Heart right ventricle (tissue), 16 donors: ENCODE results near the gene CCL25. TPM values are rescaled to one million over a fixed set of nuclear protein-coding genes. Genes with fewer than 3 reads are reported as not detected.
A peak's percentile ranks its signal among the peaks of the same experiment; 100 is the strongest.

Experiments
- ATAC-seq, 8 donors: fragments of 200-7000 bp; cut with Tn5 transposase; one replicate each; pipeline ENCODE4 v1.9.1; 2020; ENCODE audit warnings: mild to moderate bottlenecking in 8 of 8, moderate library complexity in 8 of 8, moderate number of reproducible peaks in 1 of 8
- DNase-seq, 2 donors: peaks; one replicate each; pipeline ENCODE4 v3.0.0-alpha.2; 2020
- H3K27ac ChIP-seq, 10 donors: fragments of 200-600 bp; sonication (generic) in 2 of 10; one replicate each; pipeline versions ENCODE4 v1.5.0 to v1.8.0; 2020 to 2022; ENCODE audit warnings: mild to moderate bottlenecking in 3 of 10
- H3K27me3 ChIP-seq, 7 donors: fragments of 200-600 bp; one replicate each; pipeline ENCODE4 v1.8.0; 2021 to 2022; ENCODE audit warnings: mild to moderate bottlenecking in 2 of 7
- H3K36me3 ChIP-seq, 9 donors: fragments of 200-600 bp; sonication (generic) in 1 of 9; one replicate each; pipeline versions ENCODE4 v1.5.0 to v1.8.0; 2020 to 2022; ENCODE audit warnings: mild to moderate bottlenecking in 2 of 9
- H3K4me1 ChIP-seq, 9 donors: fragments of 200-600 bp; sonication (generic) in 1 of 9; one replicate each; pipeline versions ENCODE4 v1.5.0 to v1.8.0; 2020 to 2022; ENCODE audit warnings: mild to moderate bottlenecking in 4 of 9
- H3K4me3 ChIP-seq, 10 donors: fragments of 200-600 bp; sonication (generic) in 2 of 10; one replicate each; pipeline versions ENCODE4 v1.5.0 to v1.8.0; 2020 to 2022; ENCODE audit warnings: mild to moderate bottlenecking in 7 of 10, moderate library complexity in 2 of 10
- H3K9me3 ChIP-seq, 11 donors: fragments of 200-600 bp in 10 of 11; sonication (generic) in 2 of 11; one replicate each; pipeline versions ENCODE4 v1.5.0 to v1.8.0; 2013 to 2022; ENCODE audit warnings: mild to moderate bottlenecking in 2 of 11, control low read depth in 1 of 11, moderate library complexity in 1 of 11
- WGBS, 2 donors: extraction: QIAGEN DNeasy Blood & Tissue Kit; methylation state at CpG; one replicate each; pipeline ENCODE4 v1.1.7; 2013; ENCODE audit warnings: inconsistent platforms in 1 of 2; 5-methylcytosine and 5-hydroxymethylcytosine counted together
- intact Hi-C, 10 donors: fragments of 100-400 bp; cut with DNase I; formaldehyde crosslinking; loops; one replicate each; pipeline versions ENCODE4 v1.11.1 to v1.14.2; 2022
- polyA plus RNA-seq, 2 donors: library from polyadenylated mRNA; stranded (reverse); fragments of 200-250 nt; gene quantifications; one replicate each; pipeline ENCODE4 v1.2.3, GENCODE V29; 2013
- total RNA-seq, 10 donors: library from RNA; stranded (reverse); fragmentation: NEBNext Ultra II Directional in 3 of 10; extraction: Animal tissue kit (Norgen Biotek cat#: 25700) in 3 of 10; gene quantifications; one replicate each; pipeline versions ENCODE4 v1.2.1 to v1.2.4, GENCODE V29; 2021 to 2023
- TF ChIP-seq, protein P1 (sequence below), 9 donors: fragments of 200-600 bp; sonication (generic) in 2 of 9; IDR thresholded peaks; one replicate each; pipeline versions ENCODE4 v1.5.0 to v1.8.0; 2021 to 2022; ENCODE audit warnings: antibody characterized with exemption in 9 of 9, mild to moderate bottlenecking in 5 of 9, moderate library complexity in 1 of 9
- donor health status: Arrhythmogenic right ventricular cardiomyopathy.
- donor health status: ischemic (EF 13 %, LVEDD 7.1; RV severe dilation, severe dysfunction).
- donor health status: healthy with polysubstance abuse.
- donor health status: DM: no; HTN: yes; CAD: no.
- donor health status: DM: no; HTN: no; CAD: no.
- donor health status: ischemic (EF 25% LVEDD 6.9; RV normal size, moderate dysfunction).
- donor health status: ischemic (EF 25% LVEDD 5.7; RV mildly dilated, moderate dysfunction).
- donor health status: healthy.
- donor health status: DM: yes; HTN: yes; CAD: no.
- donor health status: Ischemic cardiomyopathy.
- donor health status: ischemic (EF 35%, LVEDD 5.7; RV mildly dilated, moderate dysfunction).
- donor health status: nonischemic (EF 11% LVEDD 7.7; RV severe dilation, severe dysfunction).
- donor health status: DM: yes; HTN: yes; CAD: no.
- donor health status: PGD.
- donor health status: ischemic (EF 29% LVEDD 5.4; RV normal size, mild dysfunction).
- donor health status: nonischemic (EF 23%, LVEDD 6.1; RV moderate dilation, normal function).

Gene CCL25
- total and polyA plus RNA-seq, 12 donors: not detected

DNA sequence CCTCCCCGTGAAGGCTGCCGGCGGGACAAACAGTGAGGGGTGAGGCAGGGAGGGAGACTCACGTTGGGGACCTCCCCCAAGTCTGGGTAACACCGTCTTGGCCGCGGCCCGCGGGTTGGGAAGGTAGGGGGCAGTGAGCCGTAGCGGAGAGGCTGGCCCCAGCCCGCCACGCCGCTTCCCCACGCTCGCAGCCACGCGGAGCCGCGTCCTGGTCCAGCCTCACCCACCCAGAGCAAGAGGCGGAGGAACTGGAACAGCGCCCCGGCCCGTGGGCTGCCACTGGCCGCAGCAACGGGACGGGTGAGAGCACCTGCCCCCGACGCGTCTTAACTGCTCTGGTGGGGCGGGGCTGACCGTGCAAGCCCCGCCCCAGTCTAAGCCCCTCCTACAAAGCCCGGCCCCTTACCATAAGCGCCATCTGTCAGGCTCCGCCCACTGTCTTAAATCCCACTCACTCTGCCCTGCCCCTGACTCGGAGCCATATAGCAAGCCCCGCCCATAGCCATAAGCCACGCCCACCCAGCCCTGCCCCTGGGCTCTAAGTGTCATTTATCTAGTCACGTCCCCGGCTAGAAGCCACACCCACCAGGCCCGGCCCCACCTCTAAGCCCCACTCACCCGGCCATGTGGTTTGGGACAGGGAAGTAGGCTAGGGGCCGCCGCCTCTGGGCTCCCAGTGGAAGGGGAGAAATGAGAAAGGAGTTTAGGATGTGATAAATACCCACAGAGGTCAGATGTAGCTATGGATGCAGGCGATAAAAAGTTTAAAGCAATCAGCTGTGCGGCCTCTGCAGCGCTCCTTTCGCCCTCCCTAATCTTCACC lies 2.1 kb upstream of the CCL25 start:
- Histone ChIP-seq H3K27ac (no peak overlapping the region), H3K4me1 (peaks cover 0 to 14% (median 5%) of the 10 kb centered on the region in 9 donors), H3K4me3 (peak overlapping the region in 9 of 10 donors; percentile 17 to 48 (median 31)), H3K36me3 (no peaks in the 10 kb centered on the region), H3K27me3 (peaks cover 0 to 41% (median 21%) of the 10 kb centered on the region in 7 donors), H3K9me3 (no peaks in the 10 kb centered on the region)
- DNase-seq (peak; percentile 67 to 84), ATAC-seq (peak; percentile 85 to 93 (median 90))
- TF ChIP-seq, protein P1, sequence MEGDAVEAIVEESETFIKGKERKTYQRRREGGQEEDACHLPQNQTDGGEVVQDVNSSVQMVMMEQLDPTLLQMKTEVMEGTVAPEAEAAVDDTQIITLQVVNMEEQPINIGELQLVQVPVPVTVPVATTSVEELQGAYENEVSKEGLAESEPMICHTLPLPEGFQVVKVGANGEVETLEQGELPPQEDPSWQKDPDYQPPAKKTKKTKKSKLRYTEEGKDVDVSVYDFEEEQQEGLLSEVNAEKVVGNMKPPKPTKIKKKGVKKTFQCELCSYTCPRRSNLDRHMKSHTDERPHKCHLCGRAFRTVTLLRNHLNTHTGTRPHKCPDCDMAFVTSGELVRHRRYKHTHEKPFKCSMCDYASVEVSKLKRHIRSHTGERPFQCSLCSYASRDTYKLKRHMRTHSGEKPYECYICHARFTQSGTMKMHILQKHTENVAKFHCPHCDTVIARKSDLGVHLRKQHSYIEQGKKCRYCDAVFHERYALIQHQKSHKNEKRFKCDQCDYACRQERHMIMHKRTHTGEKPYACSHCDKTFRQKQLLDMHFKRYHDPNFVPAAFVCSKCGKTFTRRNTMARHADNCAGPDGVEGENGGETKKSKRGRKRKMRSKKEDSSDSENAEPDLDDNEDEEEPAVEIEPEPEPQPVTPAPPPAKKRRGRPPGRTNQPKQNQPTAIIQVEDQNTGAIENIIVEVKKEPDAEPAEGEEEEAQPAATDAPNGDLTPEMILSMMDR (IDR thresholded peaks at IDR 0.05): no peak
- 8% methylated on average over 42 to 49 of the region's 49 CpGs for WGBS, 2 donors
- intact Hi-C loops: no loop called here

DNA sequence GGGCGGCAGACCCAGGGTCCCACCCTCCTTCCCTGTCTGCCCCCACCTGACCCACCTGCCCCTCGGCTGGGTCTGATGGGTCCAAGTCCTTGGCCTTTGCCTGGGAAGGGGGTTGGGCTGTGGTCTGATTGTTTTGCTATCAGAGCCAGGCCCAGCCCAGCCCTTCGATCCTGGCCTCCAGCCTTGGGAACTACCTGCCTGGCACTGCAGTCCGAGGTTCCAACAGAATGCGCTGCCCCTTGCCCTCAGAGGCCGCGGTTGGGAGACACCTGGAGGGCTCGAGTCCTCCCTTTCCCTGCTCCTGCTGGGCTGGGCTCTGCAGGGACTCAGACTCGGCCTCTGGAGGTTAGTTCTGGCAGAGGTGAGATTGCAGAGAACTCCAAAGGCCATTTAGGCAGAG lies 1.6 kb downstream of the CCL25 start:
- WGBS, 2 donors: 45 to 61% methylated on average over 9 of the region's 9 CpGs
- Histone ChIP-seq H3K27ac (no peak overlapping the region), H3K27me3 (peaks cover 0 to 24% (median 14%) of the 10 kb centered on the region in 7 donors), H3K9me3 (no peaks in the 10 kb centered on the region), H3K36me3 (no peaks in the 10 kb centered on the region), H3K4me3 (no peak overlapping the region), H3K4me1 (peaks cover 0 to 14% (median 5%) of the 10 kb centered on the region in 9 donors)
- intact Hi-C loops: no loop called here
- ATAC-seq (no peak), DNase-seq (no peak)
- TF ChIP-seq, protein P1 (IDR thresholded peaks at IDR 0.05): no peak

DNA sequence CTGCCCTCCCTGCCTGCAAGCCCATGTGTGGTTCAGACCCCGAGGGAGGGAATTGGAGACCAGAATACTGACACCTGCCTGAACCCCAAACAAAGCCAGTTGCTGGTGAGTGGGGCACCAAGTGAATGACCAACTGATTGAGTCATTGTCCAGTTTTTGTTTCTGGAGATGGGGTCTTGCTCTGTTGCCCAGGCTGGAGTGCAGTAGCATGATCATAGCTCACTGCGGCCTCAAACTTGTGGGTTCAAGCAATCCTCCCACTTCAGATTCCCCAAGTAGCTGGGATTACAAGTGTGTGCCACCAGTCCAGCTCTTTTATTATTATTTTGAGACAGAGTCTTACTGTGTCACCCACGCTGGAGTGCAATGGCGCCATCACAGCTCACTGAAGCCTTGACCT lies 4.0 kb downstream of the CCL25 start:
- no peaks in the 10 kb centered on the region for H3K36me3 ChIP-seq
- intact Hi-C loops: no loop called here
- TF ChIP-seq, protein P1 (IDR thresholded peaks at IDR 0.05): no peak
- DNase-seq: no peak
- H3K4me1 ChIP-seq: no peaks in the 10 kb centered on the region
- no peak for ATAC-seq
- 90 to 93% methylated on average over 4 of the region's 4 CpGs for WGBS, 2 donors
- no peak overlapping the region for H3K4me3 ChIP-seq
- no peaks in the 10 kb centered on the region for H3K9me3 ChIP-seq
- no peak overlapping the region for H3K27ac ChIP-seq
- H3K27me3 ChIP-seq: peaks cover 0 to 5% (median 0%) of the 10 kb centered on the region in 7 donors

DNA sequence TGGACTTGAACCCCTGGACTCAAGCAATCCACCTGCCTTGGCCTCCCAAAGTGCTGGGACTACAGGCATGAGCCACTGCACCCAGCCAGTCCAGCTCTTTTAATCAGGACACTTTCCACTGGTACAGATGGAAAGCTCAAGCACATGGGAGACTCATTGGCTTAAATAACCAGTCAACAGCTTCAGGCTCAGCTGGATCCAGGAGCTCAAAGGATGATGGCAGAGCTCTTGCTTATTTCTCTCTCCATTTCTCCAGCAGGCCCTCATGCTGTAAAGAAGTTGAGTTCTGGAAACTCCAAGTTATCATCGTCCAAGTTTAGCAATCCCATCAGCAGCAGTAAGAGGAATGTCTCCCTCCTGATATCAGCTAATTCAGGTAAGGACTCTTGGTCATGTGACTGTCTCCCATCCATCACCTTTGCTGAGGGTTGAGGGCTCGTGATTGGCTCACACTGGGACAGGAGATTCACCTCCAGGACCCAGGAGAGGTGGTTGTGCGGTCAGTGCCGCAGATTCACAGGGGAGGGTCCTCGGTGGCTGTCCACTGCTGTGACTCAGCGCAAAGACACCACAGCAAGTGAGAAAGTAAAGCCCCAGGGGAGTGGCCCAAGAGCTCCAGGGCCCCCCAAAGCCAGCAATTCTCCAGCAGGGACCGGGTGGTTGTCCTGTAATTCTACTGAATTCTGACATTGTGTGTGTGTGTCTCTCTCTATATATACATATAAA lies 5.1 kb downstream of the CCL25 start:
- no peak overlapping the region for H3K4me3 ChIP-seq
- H3K9me3 ChIP-seq: no peaks in the 10 kb centered on the region
- no peaks in the 10 kb centered on the region for H3K36me3 ChIP-seq
- intact Hi-C loops: no loop called here
- no peaks in the 10 kb centered on the region for H3K4me1 ChIP-seq
- TF ChIP-seq, protein P1 (IDR thresholded peaks at IDR 0.05): no peak
- DNase-seq (no peak), ATAC-seq (no peak)
- 72 to 74% methylated on average over 7 of the region's 7 CpGs for WGBS, 2 donors
- no peak overlapping the region for H3K27ac ChIP-seq
- H3K27me3 ChIP-seq: peaks cover 0 to 5% (median 0%) of the 10 kb centered on the region in 7 donors
